ENCODE results near the gene TGFBR3. TPM values are rescaled to one million over a fixed set of nuclear protein-coding genes. Genes with fewer than 3 reads are reported as not detected.

Gene TGFBR3
- total RNA-seq, 2 experiments from 2014 or later: 31.5 to 36.6 TPM

DNA sequence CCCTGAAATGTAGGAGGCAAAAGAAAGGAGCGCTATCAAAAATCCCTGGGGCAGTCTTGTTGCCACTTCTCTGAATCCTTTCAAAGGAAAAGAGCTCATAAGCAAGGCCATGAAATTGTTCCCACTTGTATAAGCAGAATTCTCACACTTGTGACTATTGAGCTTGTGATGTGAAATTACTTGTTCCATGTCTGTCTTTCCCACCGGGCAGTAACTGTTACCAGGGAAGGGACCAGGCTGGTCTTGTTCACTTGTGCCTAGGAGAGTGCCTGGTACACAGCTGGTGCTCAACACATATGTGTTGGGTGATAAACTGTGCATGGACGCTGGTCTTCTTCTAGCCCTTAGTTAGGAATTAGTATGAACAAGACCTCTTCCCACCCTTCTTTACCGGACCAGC lies 234.7 kb downstream of the TGFBR3 start:
- TF ChIP-seq, protein P1, sequence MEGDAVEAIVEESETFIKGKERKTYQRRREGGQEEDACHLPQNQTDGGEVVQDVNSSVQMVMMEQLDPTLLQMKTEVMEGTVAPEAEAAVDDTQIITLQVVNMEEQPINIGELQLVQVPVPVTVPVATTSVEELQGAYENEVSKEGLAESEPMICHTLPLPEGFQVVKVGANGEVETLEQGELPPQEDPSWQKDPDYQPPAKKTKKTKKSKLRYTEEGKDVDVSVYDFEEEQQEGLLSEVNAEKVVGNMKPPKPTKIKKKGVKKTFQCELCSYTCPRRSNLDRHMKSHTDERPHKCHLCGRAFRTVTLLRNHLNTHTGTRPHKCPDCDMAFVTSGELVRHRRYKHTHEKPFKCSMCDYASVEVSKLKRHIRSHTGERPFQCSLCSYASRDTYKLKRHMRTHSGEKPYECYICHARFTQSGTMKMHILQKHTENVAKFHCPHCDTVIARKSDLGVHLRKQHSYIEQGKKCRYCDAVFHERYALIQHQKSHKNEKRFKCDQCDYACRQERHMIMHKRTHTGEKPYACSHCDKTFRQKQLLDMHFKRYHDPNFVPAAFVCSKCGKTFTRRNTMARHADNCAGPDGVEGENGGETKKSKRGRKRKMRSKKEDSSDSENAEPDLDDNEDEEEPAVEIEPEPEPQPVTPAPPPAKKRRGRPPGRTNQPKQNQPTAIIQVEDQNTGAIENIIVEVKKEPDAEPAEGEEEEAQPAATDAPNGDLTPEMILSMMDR (IDR thresholded peaks at IDR 0.05): no peak
- intact Hi-C loops (cut with DNase I, micrococcal nuclease): no loop called here
- Histone ChIP-seq H3K27ac (ENCODE audit: low read depth in 1 of 2, low read length in 2 of 2) (no peak overlapping the region), H3K27me3 (ENCODE audit: control insufficient read depth in 1 of 2, insufficient read depth in 2 of 2, low read length in 2 of 2) (no peaks in the 10 kb centered on the region), H3K9me3 (ENCODE audit: control insufficient read depth in 1 of 2, insufficient read depth in 1 of 2, low read length in 2 of 2) (no peaks in the 10 kb centered on the region), H3K36me3 (ENCODE audit: insufficient read depth, low read length) (no peaks in the 10 kb centered on the region), H3K4me1 (ENCODE audit: insufficient read depth, low read length) (peaks cover 8% of the 10 kb centered on the region), H3K4me3 (ENCODE audit: low read length) (no peak overlapping the region)
- ChIA-PET CTCF (no interaction called here), POLR2A (no interaction called here)
- no peak for ATAC-seq (ENCODE audit: poor library complexity)
- Mint-ChIP-seq H3K27me3 (no peaks in the 10 kb centered on the region), H3K27ac (no peak overlapping the region), H3K9me3 (no peaks in the 10 kb centered on the region), H3K36me3 (ENCODE audit: low read depth) (no peaks in the 10 kb centered on the region), H3K4me3 (no peak overlapping the region), H3K4me1 (ENCODE audit: low read depth) (peaks cover 28% of the 10 kb centered on the region)
- DNase-seq: no peak

DNA sequence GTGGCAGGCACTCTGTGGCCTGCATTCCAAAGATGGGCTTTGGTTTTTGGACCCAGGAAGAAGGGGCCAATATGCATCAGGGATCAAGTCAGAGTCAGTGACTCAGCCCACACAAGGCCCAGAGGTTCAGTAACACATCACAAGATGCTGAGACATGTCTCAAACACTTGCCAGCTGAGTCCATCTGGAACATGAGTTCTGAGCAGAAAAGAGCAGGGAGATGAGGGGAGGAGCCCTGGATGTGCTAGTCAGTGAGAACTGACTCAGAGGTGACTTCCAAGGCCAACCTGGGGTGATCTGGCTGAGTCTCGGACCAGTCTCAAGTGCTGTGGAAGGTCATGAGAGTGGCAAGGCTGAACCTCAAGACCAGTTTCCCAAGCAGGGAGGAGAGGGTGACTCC lies 235.2 kb downstream of the TGFBR3 start:
- H3K4me1 Mint-ChIP-seq (ENCODE audit: low read depth): peaks cover 32% of the 10 kb centered on the region
- no peaks in the 10 kb centered on the region for H3K9me3 ChIP-seq (ENCODE audit: control insufficient read depth in 1 of 2, insufficient read depth in 1 of 2, low read length in 2 of 2)
- H3K27me3 Mint-ChIP-seq: no peaks in the 10 kb centered on the region
- peaks cover 11% of the 10 kb centered on the region for H3K4me1 ChIP-seq (ENCODE audit: insufficient read depth, low read length)
- TF ChIP-seq, protein P1 (IDR thresholded peaks at IDR 0.05): no peak
- DNase-seq (peak in 1 of 14 experiments; percentile 11), ATAC-seq (ENCODE audit: poor library complexity) (no peak)
- no peaks in the 10 kb centered on the region for H3K9me3 Mint-ChIP-seq
- no peak overlapping the region for H3K4me3 ChIP-seq (ENCODE audit: low read length)
- no peaks in the 10 kb centered on the region for H3K27me3 ChIP-seq (ENCODE audit: control insufficient read depth in 1 of 2, insufficient read depth in 2 of 2, low read length in 2 of 2)
- ChIA-PET CTCF (no interaction called here), POLR2A (no interaction called here)
- H3K27ac ChIP-seq (ENCODE audit: low read depth in 1 of 2, low read length in 2 of 2): no peak overlapping the region
- no peak overlapping the region for H3K27ac Mint-ChIP-seq
- no peaks in the 10 kb centered on the region for H3K36me3 ChIP-seq (ENCODE audit: insufficient read depth, low read length)
- no peak overlapping the region for H3K4me3 Mint-ChIP-seq
- no peaks in the 10 kb centered on the region for H3K36me3 Mint-ChIP-seq (ENCODE audit: low read depth)
- intact Hi-C loops (cut with DNase I, micrococcal nuclease): no loop called here

DNA sequence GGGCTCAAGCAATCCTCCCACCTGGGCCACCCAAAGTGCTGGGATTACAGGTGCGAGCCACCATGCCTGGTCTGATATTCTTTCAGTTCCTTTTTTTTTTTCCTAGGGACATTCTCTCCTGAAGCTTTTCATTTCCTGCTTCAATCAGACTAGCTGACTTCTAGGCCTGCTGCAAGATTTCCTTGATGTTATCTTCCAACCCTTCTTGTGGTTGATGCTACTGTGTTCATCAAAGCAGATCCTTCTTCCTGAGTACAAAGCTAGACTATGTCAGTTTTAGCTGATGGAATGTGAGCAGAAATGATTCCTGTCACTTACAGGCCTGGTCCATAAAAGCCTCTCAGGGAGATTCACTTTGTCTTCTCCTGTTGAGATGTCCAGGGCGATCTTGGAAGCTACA lies 238.9 kb downstream of the TGFBR3 start:
- Mint-ChIP-seq H3K4me3 (no peak overlapping the region), H3K27ac (peak overlapping the region; percentile 15), H3K27me3 (no peaks in the 10 kb centered on the region), H3K4me1 (ENCODE audit: low read depth) (peaks cover 33% of the 10 kb centered on the region), H3K36me3 (ENCODE audit: low read depth) (no peaks in the 10 kb centered on the region), H3K9me3 (no peaks in the 10 kb centered on the region)
- no peaks in the 10 kb centered on the region for H3K36me3 ChIP-seq (ENCODE audit: insufficient read depth, low read length)
- TF ChIP-seq, protein P1 (IDR thresholded peaks at IDR 0.05): no peak
- no peaks in the 10 kb centered on the region for H3K27me3 ChIP-seq (ENCODE audit: control insufficient read depth in 1 of 2, insufficient read depth in 2 of 2, low read length in 2 of 2)
- H3K27ac ChIP-seq (ENCODE audit: low read depth in 1 of 2, low read length in 2 of 2): peak overlapping the region in 1 of 2 donors; percentile 9
- intact Hi-C loops (cut with DNase I, micrococcal nuclease): no loop called here
- H3K4me3 ChIP-seq (ENCODE audit: low read length): no peak overlapping the region
- peaks cover 11% of the 10 kb centered on the region for H3K4me1 ChIP-seq (ENCODE audit: insufficient read depth, low read length)
- DNase-seq: peak in 3 of 14 experiments; percentile 27 to 45 (median 30)
- CTCF ChIA-PET: no interaction called here
- H3K9me3 ChIP-seq (ENCODE audit: control insufficient read depth in 1 of 2, insufficient read depth in 1 of 2, low read length in 2 of 2): no peaks in the 10 kb centered on the region
- ATAC-seq (ENCODE audit: poor library complexity): peak; percentile 49
- POLR2A ChIA-PET: interaction anchor here (0.6 to 1.2 kb wide), 3 partner anchors 132 to 239 kb away, joined by 3 to 4 read pairs (median 4); partner anchors contain the start of gene TGFBR3
